WTC11 (cell line): ENCODE measurements around the gene BUB1. TPM values are rescaled to one million over a fixed set of nuclear protein-coding genes. Genes with fewer than 3 reads are reported as not detected.

Experiments
- ATAC-seq: fragments of 200-7000 bp; cut with Tn5 transposase; 2 replicates; pipeline ENCODE4 v1.10.0; 2021; ENCODE audit warnings: mild to moderate bottlenecking, moderate library complexity
- CTCF ChIA-PET: fragments of 300-600 bp; sonication (Branson Sonifier 250); formaldehyde crosslinking; loops from one replicate; lab custom pipeline; 2021; ENCODE audit warnings: antibody characterized with exemption; lab: Charles Lee
- POLR2A ChIA-PET: fragments of 350-600 bp; sonication (Branson Sonifier 250); formaldehyde crosslinking; loops from one replicate; lab custom pipeline; 2021; ENCODE audit warnings: antibody characterized with exemption; lab: Charles Lee
- DNase-seq: peaks from one replicate; pipeline ENCODE4 v3.0.0; 2021; ENCODE audit warnings: low spot score
- H3K27ac Mint-ChIP-seq: 2 replicates; pipeline ENCODE4 v1.8.0; 2021; ENCODE audit warnings: mixed read lengths
- H3K27me3 Mint-ChIP-seq: 2 replicates; pipeline ENCODE4 v1.8.0; 2021; ENCODE audit warnings: low read depth, mild to moderate bottlenecking, moderate library complexity, mixed read lengths
- H3K36me3 Mint-ChIP-seq: 2 replicates; pipeline ENCODE4 v1.8.0; 2021; ENCODE audit warnings: mixed read lengths
- H3K4me1 Mint-ChIP-seq: 2 replicates; pipeline ENCODE4 v1.8.0; 2022; ENCODE audit warnings: mixed read lengths
- H3K4me3 Mint-ChIP-seq: 2 replicates; pipeline ENCODE4 v1.8.0; 2021; ENCODE audit warnings: mild to moderate bottlenecking, moderate library complexity, mixed read lengths
- H3K9me3 Mint-ChIP-seq: 2 replicates; pipeline ENCODE4 v1.8.0; 2021; ENCODE audit warnings: mixed read lengths
- CREM ChIP-seq: sonication (generic); formaldehyde crosslinking; IDR thresholded peaks from 2 replicates; pipeline ENCODE4 v1.8.1; 2022; ENCODE audit warnings: mild to moderate bottlenecking, missing genetic modification reagents, moderate library complexity
- ETV6 ChIP-seq: sonication (generic); formaldehyde crosslinking; IDR thresholded peaks from 2 replicates; pipeline ENCODE4 v1.8.1; 2022; ENCODE audit warnings: mild to moderate bottlenecking, missing genetic modification reagents
- FOXK1 ChIP-seq: sonication (generic); formaldehyde crosslinking; IDR thresholded peaks from 2 replicates; pipeline ENCODE4 v1.8.0; 2022; ENCODE audit warnings: mild to moderate bottlenecking, moderate library complexity, missing genetic modification reagents
- IRF2 ChIP-seq: sonication (generic); formaldehyde crosslinking; IDR thresholded peaks from 2 replicates; pipeline ENCODE4 v1.8.0; 2022; ENCODE audit warnings: low read depth, missing genetic modification reagents, borderline replicate concordance
- JAZF1 ChIP-seq: fragments of 250-450 bp; sonication (Bioruptor Pico); IDR thresholded peaks from 2 replicates; pipeline ENCODE4 v1.9.0; 2021; ENCODE audit warnings: moderate library complexity, mild to moderate bottlenecking, inconsistent platforms
- NFYB ChIP-seq: sonication (generic); formaldehyde crosslinking; conservative IDR thresholded peaks from 2 replicates; pipeline ENCODE4 v1.8.0; 2022; ENCODE audit warnings: low read depth, missing genetic modification reagents
- OVOL2 ChIP-seq: fragments of 250-450 bp; sonication (Bioruptor Pico); IDR thresholded peaks from 2 replicates; pipeline ENCODE4 v1.9.0; 2021; ENCODE audit warnings: mild to moderate bottlenecking, borderline replicate concordance
- PREB ChIP-seq: sonication (generic); formaldehyde crosslinking; IDR thresholded peaks from 2 replicates; pipeline ENCODE4 v1.8.1; 2022; ENCODE audit warnings: mild to moderate bottlenecking, missing genetic modification reagents, moderate library complexity, borderline replicate concordance
- RORB ChIP-seq: fragments of 250-450 bp; sonication (Bioruptor Pico); IDR thresholded peaks from 2 replicates; pipeline ENCODE4 v1.9.0; 2021; ENCODE audit warnings: mild to moderate bottlenecking
- SOX15 ChIP-seq: fragments of 250-450 bp; sonication (Bioruptor Pico); IDR thresholded peaks from 2 replicates; pipeline ENCODE4 v1.9.0; 2021; ENCODE audit warnings: mild to moderate bottlenecking
- SP1 ChIP-seq: sonication (generic); formaldehyde crosslinking; conservative IDR thresholded peaks from 2 replicates; pipeline ENCODE4 v1.8.1; 2022; ENCODE audit warnings: missing genetic modification reagents
- TEAD4 ChIP-seq: sonication (generic); formaldehyde crosslinking; IDR thresholded peaks from 2 replicates; pipeline ENCODE4 v1.8.0; 2022; ENCODE audit warnings: mild to moderate bottlenecking, missing genetic modification reagents
- ZBTB43 ChIP-seq: sonication (generic); formaldehyde crosslinking; IDR thresholded peaks from 2 replicates; pipeline ENCODE4 v1.8.1; 2023; ENCODE audit warnings: mild to moderate bottlenecking, missing genetic modification reagents
- ZNF232 ChIP-seq: sonication (generic); formaldehyde crosslinking; IDR thresholded peaks from 2 replicates; pipeline ENCODE4 v1.8.0; 2022; ENCODE audit warnings: mild to moderate bottlenecking, missing genetic modification reagents
- ZNF317 ChIP-seq: sonication (generic); formaldehyde crosslinking; IDR thresholded peaks from 2 replicates; pipeline ENCODE4 v1.8.1; 2023; ENCODE audit warnings: low read depth, mild to moderate bottlenecking, moderate library complexity, missing genetic modification reagents, borderline replicate concordance
- ZNF423 ChIP-seq: fragments of 250-450 bp; sonication (Bioruptor Pico); IDR thresholded peaks from 2 replicates; pipeline ENCODE4 v2.1.2; 2022; ENCODE audit warnings: mild to moderate bottlenecking, moderate library complexity
- ZNF671 ChIP-seq: fragments of 250-450 bp; sonication (Bioruptor Pico); IDR thresholded peaks from 2 replicates; pipeline ENCODE4 v1.8.0; 2021; ENCODE audit warnings: mild to moderate bottlenecking
- total RNA-seq: library from RNA; stranded (reverse); gene quantifications from 3 replicates; pipeline ENCODE4 v1.2.3, GENCODE V29; 2021
- TF ChIP-seq, protein P1 (sequence below): sonication (generic); formaldehyde crosslinking; IDR thresholded peaks from 2 replicates; pipeline ENCODE4 v1.8.0; 2023; ENCODE audit warnings: mild to moderate bottlenecking, missing genetic modification reagents
- TF ChIP-seq, protein P2 (sequence below): fragments of 250-450 bp; sonication (Bioruptor Pico); conservative IDR thresholded peaks from 2 replicates; pipeline ENCODE4 v1.9.0; 2021; ENCODE audit warnings: mild to moderate bottlenecking
- TF ChIP-seq, protein P3 (sequence below): sonication (generic); formaldehyde crosslinking; IDR thresholded peaks from 2 replicates; pipeline ENCODE4 v1.8.1; 2023; ENCODE audit warnings: mild to moderate bottlenecking, missing genetic modification reagents, moderate library complexity

The BUB1 gene
- total RNA-seq, 1 experiment from 2014 or later = 116 TPM

- TF ChIP-seq, protein P1, sequence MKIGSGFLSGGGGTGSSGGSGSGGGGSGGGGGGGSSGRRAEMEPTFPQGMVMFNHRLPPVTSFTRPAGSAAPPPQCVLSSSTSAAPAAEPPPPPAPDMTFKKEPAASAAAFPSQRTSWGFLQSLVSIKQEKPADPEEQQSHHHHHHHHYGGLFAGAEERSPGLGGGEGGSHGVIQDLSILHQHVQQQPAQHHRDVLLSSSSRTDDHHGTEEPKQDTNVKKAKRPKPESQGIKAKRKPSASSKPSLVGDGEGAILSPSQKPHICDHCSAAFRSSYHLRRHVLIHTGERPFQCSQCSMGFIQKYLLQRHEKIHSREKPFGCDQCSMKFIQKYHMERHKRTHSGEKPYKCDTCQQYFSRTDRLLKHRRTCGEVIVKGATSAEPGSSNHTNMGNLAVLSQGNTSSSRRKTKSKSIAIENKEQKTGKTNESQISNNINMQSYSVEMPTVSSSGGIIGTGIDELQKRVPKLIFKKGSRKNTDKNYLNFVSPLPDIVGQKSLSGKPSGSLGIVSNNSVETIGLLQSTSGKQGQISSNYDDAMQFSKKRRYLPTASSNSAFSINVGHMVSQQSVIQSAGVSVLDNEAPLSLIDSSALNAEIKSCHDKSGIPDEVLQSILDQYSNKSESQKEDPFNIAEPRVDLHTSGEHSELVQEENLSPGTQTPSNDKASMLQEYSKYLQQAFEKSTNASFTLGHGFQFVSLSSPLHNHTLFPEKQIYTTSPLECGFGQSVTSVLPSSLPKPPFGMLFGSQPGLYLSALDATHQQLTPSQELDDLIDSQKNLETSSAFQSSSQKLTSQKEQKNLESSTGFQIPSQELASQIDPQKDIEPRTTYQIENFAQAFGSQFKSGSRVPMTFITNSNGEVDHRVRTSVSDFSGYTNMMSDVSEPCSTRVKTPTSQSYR = no peak
- TF ChIP-seq, all 79 proteins: peak for 0
Observed at GRCh38 chr2:110639972-110640371, 37.9 kb downstream of the BUB1 start (continued).

DNA sequence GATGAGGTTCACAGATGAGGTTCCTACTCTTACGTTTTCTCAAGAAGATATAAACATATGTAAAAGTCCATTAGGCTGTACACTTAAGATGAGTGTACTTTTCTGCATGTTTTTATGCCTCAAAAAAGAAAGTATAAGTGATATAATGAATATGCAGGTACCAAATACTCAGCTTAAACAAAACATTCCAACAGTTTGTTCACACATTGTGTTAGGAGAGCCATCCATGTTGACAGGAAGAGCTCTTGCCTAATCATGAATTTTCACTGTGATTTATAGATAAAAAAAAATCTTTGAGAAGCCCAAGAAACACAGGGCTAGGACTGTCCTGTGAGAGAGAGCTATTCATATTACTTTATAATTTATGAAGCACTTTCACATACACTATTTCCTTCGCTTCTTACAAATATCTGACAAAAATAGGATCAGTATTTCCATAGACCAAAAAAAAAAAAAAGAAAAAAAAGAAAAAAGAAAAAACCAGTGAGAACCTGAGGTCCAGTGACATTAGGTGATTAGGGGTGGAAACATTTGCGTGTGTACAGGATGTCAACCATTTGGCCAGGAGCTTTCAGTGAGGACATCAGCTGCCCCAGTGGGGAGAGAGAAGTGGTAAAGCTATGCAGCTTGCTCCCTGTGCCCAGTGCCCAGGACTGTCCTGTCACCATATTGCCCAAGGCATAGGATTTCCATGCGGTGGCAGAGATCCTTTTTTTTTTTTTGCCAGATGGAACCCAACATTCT is 38.7 kb downstream of the BUB1 start:
- no peak for DNase-seq

DNA sequence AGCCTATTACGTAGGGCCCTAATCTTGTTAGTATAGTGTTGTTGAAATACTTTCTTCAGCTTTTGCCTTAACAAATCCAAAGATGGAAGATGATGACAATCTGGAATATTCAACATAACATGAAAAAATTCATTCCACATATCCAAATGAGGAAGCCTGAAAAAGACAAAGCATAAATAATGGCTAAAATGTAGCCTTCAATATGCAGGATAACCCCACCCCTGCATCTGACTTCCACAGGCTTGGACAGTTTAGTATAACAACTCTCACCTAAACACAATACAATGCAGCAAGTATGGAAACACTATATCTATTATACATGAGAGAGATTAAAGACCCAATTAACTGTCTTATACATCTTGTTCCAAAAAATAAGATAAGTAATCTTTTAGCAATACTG is 39.9 kb downstream of the BUB1 start:
- POLR2A ChIA-PET = no interaction called here
- H3K4me1 Mint-ChIP-seq = peaks cover 18% of the 10 kb centered on the region
- H3K27ac Mint-ChIP-seq = no peak overlapping the region
- H3K36me3 Mint-ChIP-seq = peaks cover 84% of the 10 kb centered on the region
- CTCF ChIA-PET = no interaction called here
- H3K4me3 Mint-ChIP-seq = no peak overlapping the region
- DNase-seq (no peak), ATAC-seq (no peak)
- no peak for TF ChIP-seq CREM (CRISPR knock-in tag)
- no peak for TF ChIP-seq SP1 (CRISPR knock-in tag)
- TF ChIP-seq SOX15 (CRISPR knock-in tag) = no peak
- TF ChIP-seq ZNF423 (CRISPR knock-in tag) = no peak
- no peak for TF ChIP-seq FOXK1
- TF ChIP-seq, protein P2, sequence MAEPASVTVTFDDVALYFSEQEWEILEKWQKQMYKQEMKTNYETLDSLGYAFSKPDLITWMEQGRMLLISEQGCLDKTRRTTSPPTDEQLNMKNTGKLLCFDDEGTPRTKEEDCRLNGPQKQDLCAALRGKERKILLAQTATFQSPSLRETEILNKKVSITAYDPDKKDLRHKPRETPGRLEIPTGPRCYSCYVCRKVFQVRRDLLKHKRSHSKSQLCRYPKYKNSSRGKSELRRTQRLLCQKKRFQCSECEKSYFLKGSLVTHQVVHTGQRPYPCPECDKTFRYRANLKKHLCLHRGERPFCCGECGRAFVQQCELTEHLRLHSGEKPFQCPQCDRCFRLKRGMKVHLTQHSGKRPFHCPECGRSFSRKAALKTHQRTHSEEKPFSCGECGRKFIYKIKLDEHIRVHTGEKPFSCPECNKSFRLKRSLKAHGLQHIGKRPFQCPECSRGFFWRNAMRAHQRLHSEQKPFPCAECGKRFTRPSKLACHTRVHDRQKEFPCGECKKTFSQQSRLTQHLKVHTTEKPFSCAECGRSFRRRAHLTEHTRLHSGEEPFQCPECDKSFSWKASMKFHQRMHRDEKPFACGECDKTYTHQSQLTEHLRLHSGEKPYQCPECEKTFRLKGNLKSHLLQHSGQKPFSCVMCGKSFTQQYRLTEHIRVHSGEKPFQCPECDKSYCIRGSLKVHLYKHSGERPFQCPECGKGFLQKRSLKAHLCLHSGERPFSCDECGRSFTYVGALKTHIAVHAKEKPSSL (CRISPR knock-in tag) = no peak
- no peak for TF ChIP-seq ZNF317 (CRISPR knock-in tag)
- no peak for TF ChIP-seq PREB (CRISPR knock-in tag)
- no peaks in the 10 kb centered on the region for H3K9me3 Mint-ChIP-seq
- H3K27me3 Mint-ChIP-seq = no peaks in the 10 kb centered on the region

More for the DNA sequence above, 38.7 kb downstream of the BUB1 start:
- ChIA-PET CTCF (interaction anchor here (0.7 to 1.6 kb wide), 2 partner anchors 116 to 1174 kb away, joined by 4 read pairs; no protein-coding TSS in a partner anchor), POLR2A (no interaction called here)
- H3K36me3 Mint-ChIP-seq = peaks cover 87% of the 10 kb centered on the region
- TF ChIP-seq ZNF232 (CRISPR knock-in tag) (no peak), RORB (CRISPR knock-in tag) (no peak)
- peaks cover 18% of the 10 kb centered on the region for H3K4me1 Mint-ChIP-seq
- H3K27ac Mint-ChIP-seq = no peak overlapping the region
- no peaks in the 10 kb centered on the region for H3K9me3 Mint-ChIP-seq
- H3K27me3 Mint-ChIP-seq = no peaks in the 10 kb centered on the region
- no peak for ATAC-seq
- H3K4me3 Mint-ChIP-seq = no peak overlapping the region

GRCh38 chr2:110637093-110637492 is 40.8 kb downstream of the BUB1 start:
- TF ChIP-seq, protein P3, sequence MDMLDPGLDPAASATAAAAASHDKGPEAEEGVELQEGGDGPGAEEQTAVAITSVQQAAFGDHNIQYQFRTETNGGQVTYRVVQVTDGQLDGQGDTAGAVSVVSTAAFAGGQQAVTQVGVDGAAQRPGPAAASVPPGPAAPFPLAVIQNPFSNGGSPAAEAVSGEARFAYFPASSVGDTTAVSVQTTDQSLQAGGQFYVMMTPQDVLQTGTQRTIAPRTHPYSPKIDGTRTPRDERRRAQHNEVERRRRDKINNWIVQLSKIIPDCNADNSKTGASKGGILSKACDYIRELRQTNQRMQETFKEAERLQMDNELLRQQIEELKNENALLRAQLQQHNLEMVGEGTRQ (CRISPR knock-in tag) = no peak
- no peak for TF ChIP-seq OVOL2 (CRISPR knock-in tag)
- TF ChIP-seq JAZF1 (CRISPR knock-in tag) = no peak
- TF ChIP-seq IRF2 (CRISPR knock-in tag) = no peak
- TF ChIP-seq TEAD4 (CRISPR knock-in tag) = no peak
- TF ChIP-seq ZBTB43 (CRISPR knock-in tag) = no peak
- TF ChIP-seq ETV6 = no peak
- no peak for TF ChIP-seq ZNF671 (CRISPR knock-in tag)
- no peak for TF ChIP-seq NFYB
- ChIA-PET POLR2A (no interaction called here), CTCF (no interaction called here)
- H3K9me3 Mint-ChIP-seq = no peaks in the 10 kb centered on the region
- ATAC-seq = peak; percentile 63; the same call in 1 of the 2 replicates
- H3K27ac Mint-ChIP-seq = 0 out of 2 replicates have a peak overlapping the region, but pooled peaks have one; percentile 46
- no peak overlapping the region for H3K4me3 Mint-ChIP-seq
- no peak for DNase-seq
- peaks cover 18% of the 10 kb centered on the region for H3K4me1 Mint-ChIP-seq
- no peaks in the 10 kb centered on the region for H3K27me3 Mint-ChIP-seq
- H3K36me3 Mint-ChIP-seq = peaks cover 75% of the 10 kb centered on the region
